WERI-Rb-1 (cell line): ENCODE data around the gene PDE4C.

ENCODE experiments used
- DNase-seq: peaks from one replicate; pipeline ENCODE4 v3.0.0-alpha.2; 2020
- H3K27ac ChIP-seq: fragments of 250-450 bp; sonication (Bioruptor Pico); 2 replicates; pipeline ENCODE4 v1.5.1; 2020; ENCODE audit warnings: mild to moderate bottlenecking, moderate library complexity
- H3K27me3 ChIP-seq: fragments of 250-450 bp; sonication (Bioruptor Pico); 2 replicates; pipeline ENCODE4 v1.5.1; 2021; ENCODE audit warnings: mild to moderate bottlenecking, low read depth, moderate library complexity; ENCODE audit not compliant: insufficient read depth, severe bottlenecking
- H3K36me3 ChIP-seq: fragments of 250-450 bp; sonication (Bioruptor Pico); 2 replicates; pipeline ENCODE4 v1.5.1; 2020; ENCODE audit warnings: mild to moderate bottlenecking, moderate library complexity
- H3K4me3 ChIP-seq: 2 replicates; pipeline ENCODE4 v1.5.1; 2011; ENCODE audit warnings: low read depth, mild to moderate bottlenecking, control low read depth, low read length
- H3K9me3 ChIP-seq: fragments of 250-450 bp; sonication (Bioruptor Pico); 2 replicates; pipeline ENCODE4 v1.5.1; 2021; ENCODE audit warnings: mild to moderate bottlenecking, moderate library complexity; ENCODE audit not compliant: severe bottlenecking
- TF ChIP-seq, protein P1 (sequence below): IDR thresholded peaks from 2 replicates; pipeline ENCODE4 v1.5.1; 2011; ENCODE audit warnings: low read depth, mild to moderate bottlenecking, control low read depth, inconsistent platforms, low read length

The PDE4C gene

DNA sequence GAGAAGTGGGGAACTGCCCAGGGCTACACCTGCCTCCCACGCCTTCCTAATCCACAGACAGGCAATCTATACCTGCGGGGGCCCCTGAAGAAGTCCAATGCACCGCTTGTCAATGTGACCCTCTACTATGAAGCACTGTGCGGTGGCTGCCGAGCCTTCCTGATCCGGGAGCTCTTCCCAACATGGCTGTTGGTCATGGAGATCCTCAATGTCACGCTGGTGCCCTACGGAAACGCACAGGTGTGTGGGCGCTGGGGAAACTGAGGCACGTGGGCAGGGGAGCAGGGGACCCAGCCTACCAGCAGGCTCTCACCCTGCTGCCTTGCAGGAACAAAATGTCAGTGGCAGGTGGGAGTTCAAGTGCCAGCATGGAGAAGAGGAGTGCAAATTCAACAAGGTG lies 51.3 kb downstream of the PDE4C start:
- H3K27me3 ChIP-seq = no peaks in the 10 kb centered on the region
- H3K9me3 ChIP-seq = no peaks in the 10 kb centered on the region
- no peak for DNase-seq
- no peak overlapping the region for H3K27ac ChIP-seq
- H3K36me3 ChIP-seq = no peaks in the 10 kb centered on the region; the same call in none of the 2 replicates
- TF ChIP-seq, protein P1, sequence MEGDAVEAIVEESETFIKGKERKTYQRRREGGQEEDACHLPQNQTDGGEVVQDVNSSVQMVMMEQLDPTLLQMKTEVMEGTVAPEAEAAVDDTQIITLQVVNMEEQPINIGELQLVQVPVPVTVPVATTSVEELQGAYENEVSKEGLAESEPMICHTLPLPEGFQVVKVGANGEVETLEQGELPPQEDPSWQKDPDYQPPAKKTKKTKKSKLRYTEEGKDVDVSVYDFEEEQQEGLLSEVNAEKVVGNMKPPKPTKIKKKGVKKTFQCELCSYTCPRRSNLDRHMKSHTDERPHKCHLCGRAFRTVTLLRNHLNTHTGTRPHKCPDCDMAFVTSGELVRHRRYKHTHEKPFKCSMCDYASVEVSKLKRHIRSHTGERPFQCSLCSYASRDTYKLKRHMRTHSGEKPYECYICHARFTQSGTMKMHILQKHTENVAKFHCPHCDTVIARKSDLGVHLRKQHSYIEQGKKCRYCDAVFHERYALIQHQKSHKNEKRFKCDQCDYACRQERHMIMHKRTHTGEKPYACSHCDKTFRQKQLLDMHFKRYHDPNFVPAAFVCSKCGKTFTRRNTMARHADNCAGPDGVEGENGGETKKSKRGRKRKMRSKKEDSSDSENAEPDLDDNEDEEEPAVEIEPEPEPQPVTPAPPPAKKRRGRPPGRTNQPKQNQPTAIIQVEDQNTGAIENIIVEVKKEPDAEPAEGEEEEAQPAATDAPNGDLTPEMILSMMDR = no peak
- no peak overlapping the region for H3K4me3 ChIP-seq
